ENCODE results near the gene RFTN1. TPM values are rescaled to one million over a fixed set of nuclear protein-coding genes. Genes with fewer than 3 reads are reported as not detected.

Gene RFTN1
- total and polyA plus RNA-seq, 2 experiments from 2014 or later, result 3.3 to 7.2 TPM

DNA sequence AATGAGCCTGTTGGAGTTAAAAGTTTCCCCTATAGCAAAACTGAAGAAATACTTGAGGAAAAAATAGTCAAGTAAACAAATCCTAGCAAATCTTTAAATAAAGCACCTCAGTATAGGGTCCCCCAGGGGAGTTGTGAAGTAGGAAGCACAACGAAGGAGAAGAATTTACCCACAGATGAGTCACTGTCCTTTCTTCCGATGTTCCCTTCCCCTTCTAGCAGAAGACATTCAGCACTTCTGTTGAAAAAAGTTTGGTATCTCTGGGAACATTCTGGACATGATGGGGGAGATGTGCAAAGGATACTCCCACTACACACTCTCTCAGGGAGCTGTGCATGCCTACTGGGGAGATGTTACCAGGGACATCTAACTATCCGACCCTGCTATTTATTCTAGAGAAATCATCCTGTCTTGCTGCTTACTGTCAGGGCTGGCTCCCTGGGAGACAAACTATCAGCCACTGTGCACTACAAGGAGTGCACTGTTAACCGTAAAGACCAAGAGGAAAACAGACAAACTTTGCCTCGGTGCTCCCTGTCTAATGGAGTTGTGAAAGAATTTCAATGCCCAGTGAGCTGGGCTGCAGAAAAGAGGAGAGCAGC is 93.8 kb downstream of the RFTN1 start:
- H3K9me2 ChIP-seq (ENCODE audit: insufficient read depth), result no peaks in the 10 kb centered on the region
- H3K9me3 Mint-ChIP-seq, result no peaks in the 10 kb centered on the region
- H4K20me1 ChIP-seq (replicated peaks; ENCODE audit: insufficient read depth), result no peaks in the 10 kb centered on the region
- DNase-seq (ENCODE audit: low spot score), result no peak
- H2AFZ ChIP-seq, result no peak overlapping the region
- H3K4me1 Mint-ChIP-seq, result peaks cover 5% of the 10 kb centered on the region
- H3K4me1 ChIP-seq (ENCODE audit: insufficient read depth), result no peaks in the 10 kb centered on the region
- no peaks in the 10 kb centered on the region for H3K27me3 ChIP-seq (ENCODE audit: insufficient read depth)
- H3K4me2 ChIP-seq, result no peak overlapping the region
- no peak for TF ChIP-seq STAT1 (IDR thresholded peaks at IDR 0.05; ENCODE audit: unreplicated experiment)
- TF ChIP-seq ETS1 (IDR thresholded peaks at IDR 0.05), result no peak
- TF ChIP-seq CREB1 (CRISPR knock-in tag; IDR thresholded peaks at IDR 0.05; ENCODE audit: low read depth), result no peak
- TF ChIP-seq ZNF114 (CRISPR knock-in tag; IDR thresholded peaks at IDR 0.05), result no peak
- no peak for TF ChIP-seq ZNF331 (CRISPR knock-in tag; IDR thresholded peaks at IDR 0.05; ENCODE audit: low read depth)
- TF ChIP-seq POLR2AphosphoS5 (IDR thresholded peaks at IDR 0.05; ENCODE audit: low read depth), result no peak
- no peak for TF ChIP-seq JUNB (IDR thresholded peaks at IDR 0.05; ENCODE audit: unreplicated experiment)
- no peak for TF ChIP-seq NANOG (IDR thresholded peaks at IDR 0.05; ENCODE audit: borderline replicate concordance)
- TF ChIP-seq EZH2phosphoT487 (IDR thresholded peaks at IDR 0.05; ENCODE audit: unreplicated experiment), result no peak
- TF ChIP-seq, protein P1, sequence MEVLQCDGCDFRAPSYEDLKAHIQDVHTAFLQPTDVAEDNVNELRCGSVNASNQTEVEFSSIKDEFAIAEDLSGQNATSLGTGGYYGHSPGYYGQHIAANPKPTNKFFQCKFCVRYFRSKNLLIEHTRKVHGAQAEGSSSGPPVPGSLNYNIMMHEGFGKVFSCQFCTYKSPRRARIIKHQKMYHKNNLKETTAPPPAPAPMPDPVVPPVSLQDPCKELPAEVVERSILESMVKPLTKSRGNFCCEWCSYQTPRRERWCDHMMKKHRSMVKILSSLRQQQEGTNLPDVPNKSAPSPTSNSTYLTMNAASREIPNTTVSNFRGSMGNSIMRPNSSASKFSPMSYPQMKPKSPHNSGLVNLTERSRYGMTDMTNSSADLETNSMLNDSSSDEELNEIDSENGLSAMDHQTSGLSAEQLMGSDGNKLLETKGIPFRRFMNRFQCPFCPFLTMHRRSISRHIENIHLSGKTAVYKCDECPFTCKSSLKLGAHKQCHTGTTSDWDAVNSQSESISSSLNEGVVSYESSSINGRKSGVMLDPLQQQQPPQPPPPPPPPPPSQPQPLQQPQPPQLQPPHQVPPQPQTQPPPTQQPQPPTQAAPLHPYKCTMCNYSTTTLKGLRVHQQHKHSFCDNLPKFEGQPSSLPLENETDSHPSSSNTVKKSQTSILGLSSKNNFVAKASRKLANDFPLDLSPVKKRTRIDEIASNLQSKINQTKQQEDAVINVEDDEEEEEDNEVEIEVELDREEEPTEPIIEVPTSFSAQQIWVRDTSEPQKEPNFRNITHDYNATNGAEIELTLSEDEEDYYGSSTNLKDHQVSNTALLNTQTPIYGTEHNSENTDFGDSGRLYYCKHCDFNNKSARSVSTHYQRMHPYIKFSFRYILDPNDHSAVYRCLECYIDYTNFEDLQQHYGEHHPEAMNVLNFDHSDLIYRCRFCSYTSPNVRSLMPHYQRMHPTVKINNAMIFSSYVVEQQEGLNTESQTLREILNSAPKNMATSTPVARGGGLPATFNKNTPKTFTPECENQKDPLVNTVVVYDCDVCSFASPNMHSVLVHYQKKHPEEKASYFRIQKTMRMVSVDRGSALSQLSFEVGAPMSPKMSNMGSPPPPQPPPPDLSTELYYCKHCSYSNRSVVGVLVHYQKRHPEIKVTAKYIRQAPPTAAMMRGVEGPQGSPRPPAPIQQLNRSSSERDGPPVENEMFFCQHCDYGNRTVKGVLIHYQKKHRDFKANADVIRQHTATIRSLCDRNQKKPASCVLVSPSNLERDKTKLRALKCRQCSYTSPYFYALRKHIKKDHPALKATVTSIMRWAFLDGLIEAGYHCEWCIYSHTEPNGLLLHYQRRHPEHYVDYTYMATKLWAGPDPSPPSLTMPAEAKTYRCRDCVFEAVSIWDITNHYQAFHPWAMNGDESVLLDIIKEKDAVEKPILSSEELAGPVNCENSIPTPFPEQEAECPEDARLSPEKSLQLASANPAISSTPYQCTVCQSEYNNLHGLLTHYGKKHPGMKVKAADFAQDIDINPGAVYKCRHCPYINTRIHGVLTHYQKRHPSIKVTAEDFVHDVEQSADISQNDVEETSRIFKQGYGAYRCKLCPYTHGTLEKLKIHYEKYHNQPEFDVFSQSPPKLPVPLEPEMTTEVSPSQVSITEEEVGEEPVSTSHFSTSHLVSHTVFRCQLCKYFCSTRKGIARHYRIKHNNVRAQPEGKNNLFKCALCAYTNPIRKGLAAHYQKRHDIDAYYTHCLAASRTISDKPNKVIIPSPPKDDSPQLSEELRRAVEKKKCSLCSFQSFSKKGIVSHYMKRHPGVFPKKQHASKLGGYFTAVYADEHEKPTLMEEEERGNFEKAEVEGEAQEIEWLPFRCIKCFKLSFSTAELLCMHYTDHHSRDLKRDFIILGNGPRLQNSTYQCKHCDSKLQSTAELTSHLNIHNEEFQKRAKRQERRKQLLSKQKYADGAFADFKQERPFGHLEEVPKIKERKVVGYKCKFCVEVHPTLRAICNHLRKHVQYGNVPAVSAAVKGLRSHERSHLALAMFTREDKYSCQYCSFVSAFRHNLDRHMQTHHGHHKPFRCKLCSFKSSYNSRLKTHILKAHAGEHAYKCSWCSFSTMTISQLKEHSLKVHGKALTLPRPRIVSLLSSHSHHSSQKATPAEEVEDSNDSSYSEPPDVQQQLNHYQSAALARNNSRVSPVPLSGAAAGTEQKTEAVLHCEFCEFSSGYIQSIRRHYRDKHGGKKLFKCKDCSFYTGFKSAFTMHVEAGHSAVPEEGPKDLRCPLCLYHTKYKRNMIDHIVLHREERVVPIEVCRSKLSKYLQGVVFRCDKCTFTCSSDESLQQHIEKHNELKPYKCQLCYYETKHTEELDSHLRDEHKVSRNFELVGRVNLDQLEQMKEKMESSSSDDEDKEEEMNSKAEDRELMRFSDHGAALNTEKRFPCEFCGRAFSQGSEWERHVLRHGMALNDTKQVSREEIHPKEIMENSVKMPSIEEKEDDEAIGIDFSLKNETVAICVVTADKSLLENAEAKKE (CRISPR knock-in tag; IDR thresholded peaks at IDR 0.05), result no peak
- H3F3A ChIP-seq (replicated peaks; ENCODE audit: low read depth), result no peaks in the 10 kb centered on the region
- 0 out of 3 replicates have a peak, but pooled peaks have one; percentile 26 for ATAC-seq
- H3K79me2 ChIP-seq (replicated peaks; ENCODE audit: insufficient read depth), result no peaks in the 10 kb centered on the region
- no peak overlapping the region for H3K4me3 Mint-ChIP-seq
- H3K4me3 ChIP-seq, result no peak overlapping the region
- no peak overlapping the region for H3K27ac Mint-ChIP-seq
- no peaks in the 10 kb centered on the region for H3K36me3 ChIP-seq (ENCODE audit: insufficient read depth)
- no peaks in the 10 kb centered on the region for H3K36me3 Mint-ChIP-seq (ENCODE audit: low read depth)
- H3K27me3 Mint-ChIP-seq (ENCODE audit: insufficient read depth, low read depth, poor library complexity), result peaks cover 2% of the 10 kb centered on the region
- no peak overlapping the region for H3K27ac ChIP-seq (ENCODE audit: low read depth)

Measured in GM23338 (cell line).